Stimulated activated CD8-positive, alpha-beta memory T cell treated with anti-CD3 and anti-CD28 coated beads, Interleukin-12 subunit alpha, Interleukin-12 subunit beta, amount 100 ng/mL, for 1 hour (primary cell): ENCODE measurements around the gene USP7.

Experiments
- DNase-seq: peaks from one replicate; pipeline ENCODE4 v3.0.0-alpha.2; 2020; ENCODE audit warnings: low read depth

Gene USP7

GRCh38 chr16:8861563-8862308 lies 102.0 kb downstream of the USP7 start:
- DNase-seq, result no peak

GRCh38 chr16:8859913-8860881 lies 103.5 kb downstream of the USP7 start:
- no peak for DNase-seq

- no peak for DNase-seq
Measured at GRCh38 chr16:8858994-8859912, 104.5 kb downstream of the USP7 start.

- DNase-seq, result no peak
Measured at GRCh38 chr16:8855972-8856371, 107.7 kb downstream of the USP7 start.

- DNase-seq, result no peak
Measured at GRCh38 chr16:8855051-8855786, 108.5 kb downstream of the USP7 start.

- no peak for DNase-seq
Measured at GRCh38 chr16:8854298-8854948, 109.3 kb downstream of the USP7 start.

- DNase-seq, result no peak
Measured at GRCh38 chr16:8853611-8854010, 110.1 kb downstream of the USP7 start.

GRCh38 chr16:8853150-8853549 lies 110.6 kb downstream of the USP7 start:
- no peak for DNase-seq

- no peak for DNase-seq
Measured at GRCh38 chr16:8852534-8852933, 111.2 kb downstream of the USP7 start.

GRCh38 chr16:8851761-8852403 lies 111.8 kb downstream of the USP7 start:
- no peak for DNase-seq

- no peak for DNase-seq
Measured at GRCh38 chr16:8850279-8850885, 113.3 kb downstream of the USP7 start.

GRCh38 chr16:8849411-8850011 lies 114.2 kb downstream of the USP7 start:
- no peak for DNase-seq

GRCh38 chr16:8848939-8849391 lies 114.7 kb downstream of the USP7 start:
- DNase-seq, result no peak

GRCh38 chr16:8848231-8848938 lies 115.3 kb downstream of the USP7 start:
- no peak for DNase-seq

GRCh38 chr16:8847623-8848022 lies 116.1 kb downstream of the USP7 start:
- no peak for DNase-seq

- DNase-seq, result no peak
Measured at GRCh38 chr16:8847145-8847544, 116.6 kb downstream of the USP7 start.

- DNase-seq, result no peak
Measured at GRCh38 chr16:8846401-8846932, 117.2 kb downstream of the USP7 start.

GRCh38 chr16:8845699-8846298 lies 117.9 kb downstream of the USP7 start:
- DNase-seq, result no peak
